Measurements from ENCODE around the gene TTC28.

TTC28 gene

GRCh38 chr22:28398355-28398754 lies 281.3 kb downstream of the TTC28 start:
- no peak for DNase-seq (ENCODE audit: low spot score)
- in situ Hi-C loops (cut with MboI; ENCODE audit: low sequenced_read_pairs, unreplicated experiment) = no loop called here
- no peak for TF ChIP-seq CTCF (IDR thresholded peaks at IDR 0.05; ENCODE audit: borderline replicate concordance, control extremely low read depth, extremely low read depth, insufficient read depth, missing control alignments)

DNA sequence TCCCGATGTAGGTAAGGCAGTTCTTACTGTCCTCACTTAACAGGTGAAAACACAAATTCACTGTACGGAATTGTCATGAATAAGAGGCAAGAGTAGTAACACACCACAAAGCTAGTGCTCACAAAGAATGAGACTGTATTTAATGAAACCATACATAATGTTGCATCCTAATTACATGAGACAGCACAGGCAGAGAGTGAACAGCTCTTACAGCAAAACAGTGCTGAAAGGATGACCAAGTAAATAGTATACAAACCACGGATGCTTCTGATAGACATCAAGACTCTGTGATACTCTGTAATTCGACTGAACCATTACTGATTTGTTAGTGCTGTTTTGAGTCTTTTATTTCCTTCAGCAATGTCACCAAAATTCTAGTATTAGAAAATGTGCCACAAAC lies 282.3 kb downstream of the TTC28 start:
- in situ Hi-C loops (cut with MboI; ENCODE audit: low sequenced_read_pairs, unreplicated experiment) = no loop called here
- no peak for DNase-seq (ENCODE audit: low spot score)
- TF ChIP-seq CTCF (IDR thresholded peaks at IDR 0.05; ENCODE audit: borderline replicate concordance, control extremely low read depth, extremely low read depth, insufficient read depth, missing control alignments) = no peak

- no peak for DNase-seq (ENCODE audit: low spot score)
- no peak for TF ChIP-seq CTCF (IDR thresholded peaks at IDR 0.05; ENCODE audit: borderline replicate concordance, control extremely low read depth, extremely low read depth, insufficient read depth, missing control alignments)
- in situ Hi-C loops (cut with MboI; ENCODE audit: low sequenced_read_pairs, unreplicated experiment) = no loop called here
These were observed 283.5 kb downstream of the TTC28 start for GRCh38 chr22:28395920-28396753.

- DNase-seq (ENCODE audit: low spot score) = no peak
- no peak for TF ChIP-seq CTCF (IDR thresholded peaks at IDR 0.05; ENCODE audit: borderline replicate concordance, control extremely low read depth, extremely low read depth, insufficient read depth, missing control alignments)
- in situ Hi-C loops (cut with MboI; ENCODE audit: low sequenced_read_pairs, unreplicated experiment) = no loop called here
These were observed 284.1 kb downstream of the TTC28 start for GRCh38 chr22:28395520-28395919.

DNA sequence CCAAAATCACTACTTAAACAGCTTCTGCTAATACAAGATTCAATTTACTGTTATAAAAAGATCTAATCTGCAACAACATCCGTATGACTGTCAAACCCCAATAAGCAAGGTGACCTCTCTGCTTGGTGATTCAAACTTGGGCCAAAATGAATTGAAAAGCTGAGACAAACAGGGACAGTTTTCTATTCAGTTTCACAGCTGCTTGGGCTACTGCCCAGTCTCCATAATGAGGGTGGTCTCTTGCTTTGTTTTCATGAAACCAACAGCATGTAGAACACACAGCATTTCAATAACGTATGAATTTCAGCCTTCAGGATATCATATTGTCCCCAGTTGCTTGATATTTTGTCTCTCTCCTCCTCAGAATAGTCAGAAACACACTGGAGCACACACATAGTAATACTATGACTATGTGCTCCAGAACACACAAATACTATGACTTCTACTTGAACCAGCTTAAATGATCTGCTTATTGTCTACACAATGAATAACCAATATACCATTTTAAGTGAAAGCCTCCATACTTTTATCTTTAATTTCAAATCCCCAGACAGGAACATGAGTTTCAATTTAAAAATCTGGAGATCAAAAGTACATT lies 285.0 kb downstream of the TTC28 start:
- no peak for TF ChIP-seq CTCF (IDR thresholded peaks at IDR 0.05; ENCODE audit: borderline replicate concordance, control extremely low read depth, extremely low read depth, insufficient read depth, missing control alignments)
- in situ Hi-C loops (cut with MboI; ENCODE audit: low sequenced_read_pairs, unreplicated experiment) = no loop called here
- no peak for DNase-seq (ENCODE audit: low spot score)

GRCh38 chr22:28381429-28382167 lies 298.0 kb downstream of the TTC28 start:
- TF ChIP-seq CTCF (IDR thresholded peaks at IDR 0.05; ENCODE audit: borderline replicate concordance, control extremely low read depth, extremely low read depth, insufficient read depth, missing control alignments) = no peak
- in situ Hi-C loops (cut with MboI; ENCODE audit: low sequenced_read_pairs, unreplicated experiment) = no loop called here
- DNase-seq (ENCODE audit: low spot score) = no peak
